Hematopoietic multipotent progenitor cell treated with erythropoietin and hydrocortisone succinate and interleukin-3 and kit ligand, for 8 days (in vitro differentiated cells): ENCODE data around the gene GFRA1.

ENCODE experiments used
- DNase-seq: peaks from one replicate; pipeline ENCODE4 v3.0.0-alpha.2; 2015

GFRA1 gene

GRCh38 chr10:116024271-116024878 is 248.6 kb downstream of the GFRA1 start:
- DNase-seq = no peak

GRCh38 chr10:116017405-116017804 is 255.6 kb downstream of the GFRA1 start:
- DNase-seq = no peak

DNA sequence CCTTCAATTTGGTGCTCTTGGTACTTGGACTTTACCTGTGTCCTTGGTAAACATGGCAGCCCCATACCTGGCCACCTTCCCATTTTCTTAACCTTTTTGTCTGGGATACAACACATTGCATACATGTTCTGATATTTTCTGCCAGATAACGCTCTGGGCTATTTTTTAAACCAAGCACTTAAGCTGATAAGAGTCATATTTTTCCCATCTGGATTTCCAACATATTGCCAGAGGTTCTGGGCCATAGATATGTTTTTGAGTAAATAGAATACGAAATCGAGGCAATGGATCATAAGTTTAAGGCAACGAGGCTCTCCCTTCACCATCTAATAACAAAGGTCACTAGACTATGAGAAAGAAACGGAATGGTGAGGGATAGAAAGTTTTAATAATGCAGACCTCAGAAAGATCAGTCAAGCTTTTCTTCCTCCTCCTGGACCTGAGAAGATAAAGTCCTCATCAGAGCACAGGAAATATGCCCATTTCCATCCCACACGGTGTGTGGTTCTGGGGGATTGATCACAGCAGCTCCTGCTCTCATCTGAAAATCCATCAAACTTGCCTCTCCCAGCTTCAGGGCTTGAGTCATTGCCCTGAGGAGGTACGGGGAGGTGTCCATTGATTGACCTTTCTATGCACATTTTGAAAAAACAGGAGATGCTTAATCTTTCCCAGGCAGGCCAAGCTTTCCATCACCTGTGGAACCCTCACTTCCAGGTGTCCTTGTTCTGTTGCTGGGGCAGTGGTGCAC is 257.2 kb downstream of the GFRA1 start:
- no peak for DNase-seq

DNA sequence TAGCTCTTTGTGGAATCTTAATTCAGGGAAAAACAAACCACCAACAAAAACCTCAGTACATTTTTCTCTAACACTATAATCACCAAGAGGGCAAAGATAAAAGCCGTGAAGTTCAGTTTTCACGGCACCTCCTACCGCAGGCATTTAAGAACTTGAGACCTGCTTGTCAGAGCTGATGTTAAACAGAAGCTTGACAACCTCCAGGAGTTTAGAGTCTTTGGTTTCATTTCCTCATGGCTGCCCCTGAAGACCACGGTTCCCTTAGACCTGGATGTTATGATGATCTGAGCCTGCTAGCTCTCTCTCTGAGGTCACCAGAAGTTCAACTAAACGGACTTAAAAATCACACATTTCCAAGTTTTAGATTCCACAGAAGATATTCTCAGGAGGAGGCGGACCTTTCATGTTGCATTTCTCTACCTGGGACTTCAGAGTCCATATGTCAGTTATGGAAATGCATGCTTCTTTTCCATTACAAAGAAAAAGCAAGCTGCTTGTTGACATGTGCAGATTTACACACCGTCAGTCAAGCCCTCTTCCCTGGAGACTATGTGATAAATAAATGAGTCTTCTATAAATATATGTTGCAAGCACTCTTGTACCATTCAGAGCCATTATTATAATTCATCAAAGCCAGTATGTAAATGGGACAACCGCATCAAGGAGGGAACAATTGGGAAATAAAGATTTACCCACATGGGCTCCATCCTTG is 258.0 kb downstream of the GFRA1 start:
- DNase-seq = no peak

GRCh38 chr10:116014326-116014725 is 258.7 kb downstream of the GFRA1 start:
- DNase-seq = no peak

- no peak for DNase-seq
Measured at GRCh38 chr10:116011929-116012328, 261.1 kb downstream of the GFRA1 start.

DNA sequence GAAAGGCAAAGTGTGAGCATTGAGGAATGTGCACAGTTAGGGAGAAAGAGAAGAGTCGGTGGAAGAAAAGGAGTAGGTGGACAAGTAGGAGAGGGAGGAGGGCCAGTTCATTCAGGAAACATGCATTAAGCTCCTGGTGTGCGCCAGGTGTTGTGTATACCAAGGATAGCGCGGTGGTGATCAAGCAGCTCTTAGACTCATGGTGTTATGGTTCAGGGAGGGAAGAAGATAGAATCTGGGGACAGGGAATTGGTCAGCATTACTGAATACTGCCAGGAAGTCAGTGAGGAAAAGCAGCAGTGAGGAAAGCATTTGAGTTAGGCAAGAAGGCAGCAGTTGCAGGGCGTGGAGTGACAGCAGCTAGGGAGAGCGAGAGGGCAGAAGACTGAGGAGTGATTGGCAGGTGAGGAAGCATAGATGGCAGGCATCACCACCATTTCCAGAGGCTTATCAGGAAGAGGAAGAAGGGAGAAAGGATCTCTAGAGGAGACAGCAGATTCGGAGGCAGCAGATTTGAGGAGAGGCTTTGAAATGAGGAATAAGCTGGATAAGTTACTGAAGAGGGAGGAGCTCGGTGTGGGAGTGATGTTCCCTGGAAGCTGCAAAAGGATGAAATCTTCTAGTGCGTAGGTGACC is 265.6 kb downstream of the GFRA1 start:
- DNase-seq = no peak
